Measurements from ENCODE around the gene PNPLA6. TPM values are rescaled to one million over a fixed set of nuclear protein-coding genes. Genes with fewer than 3 reads are reported as not detected.

PNPLA6 gene
- total RNA-seq, 3 donors from 2014 or later: 85.7 to 136 (median 121) TPM

GRCh38 chr19:7526059-7526929, 9.2 kb upstream of the PNPLA6 start:
- DNase-seq (no peak), ATAC-seq (no peak)
- TF ChIP-seq CTCF (IDR thresholded peaks at IDR 0.05): no peak
- no peaks in the 10 kb centered on the region for H3K36me3 ChIP-seq (ENCODE audit: low read depth)
- H3K4me1 ChIP-seq (ENCODE audit: low read depth): peaks cover 18% of the 10 kb centered on the region
- H3K4me3 ChIP-seq: no peak overlapping the region
- H3K9me3 ChIP-seq: no peaks in the 10 kb centered on the region
- intact Hi-C loops (cut with DNase I, micrococcal nuclease): no loop called here

- no peaks in the 10 kb centered on the region for H3K36me3 ChIP-seq (ENCODE audit: low read depth)
- TF ChIP-seq CTCF (IDR thresholded peaks at IDR 0.05): no peak
These were observed 7.9 kb upstream of the PNPLA6 start for GRCh38 chr19:7527516-7528191.

GRCh38 chr19:7528192-7528519, 7.4 kb upstream of the PNPLA6 start:
- H3K4me3 ChIP-seq: no peak overlapping the region
- peaks cover 7% of the 10 kb centered on the region for H3K4me1 ChIP-seq (ENCODE audit: low read depth)
- ATAC-seq: no peak
- TF ChIP-seq CTCF (IDR thresholded peaks at IDR 0.05): no peak
- intact Hi-C loops (cut with DNase I, micrococcal nuclease): no loop called here
- no peak for DNase-seq
- no peaks in the 10 kb centered on the region for H3K9me3 ChIP-seq
- no peaks in the 10 kb centered on the region for H3K36me3 ChIP-seq (ENCODE audit: low read depth)

More at GRCh38 chr19:7527516-7528191, 7.9 kb upstream of the PNPLA6 start:
- Histone ChIP-seq H3K4me3 (no peak overlapping the region), H3K4me1 (ENCODE audit: low read depth) (peaks cover 9% of the 10 kb centered on the region), H3K9me3 (no peaks in the 10 kb centered on the region)
- ATAC-seq (no peak), DNase-seq (peak in 1 of 3 donors; percentile 61)
- intact Hi-C loops (cut with DNase I, micrococcal nuclease): no loop called here

GRCh38 chr19:7528522-7529245, 6.8 kb upstream of the PNPLA6 start:
- intact Hi-C loops (cut with DNase I, micrococcal nuclease): no loop called here
- Histone ChIP-seq H3K9me3 (no peaks in the 10 kb centered on the region), H3K4me3 (no peak overlapping the region), H3K4me1 (ENCODE audit: low read depth) (peaks cover 1% of the 10 kb centered on the region), H3K36me3 (ENCODE audit: low read depth) (no peaks in the 10 kb centered on the region)
- ATAC-seq (no peak), DNase-seq (no peak)
- no peak for TF ChIP-seq CTCF (IDR thresholded peaks at IDR 0.05)

GRCh38 chr19:7529246-7529600, 6.3 kb upstream of the PNPLA6 start:
- intact Hi-C loops (cut with DNase I, micrococcal nuclease): no loop called here
- no peak for TF ChIP-seq CTCF (IDR thresholded peaks at IDR 0.05)
- DNase-seq (no peak), ATAC-seq (no peak)
- H3K4me3 ChIP-seq: no peak overlapping the region
- H3K9me3 ChIP-seq: no peaks in the 10 kb centered on the region
- no peaks in the 10 kb centered on the region for H3K36me3 ChIP-seq (ENCODE audit: low read depth)
- no peaks in the 10 kb centered on the region for H3K4me1 ChIP-seq (ENCODE audit: low read depth)
